Common myeloid progenitor, CD34-positive (primary cell): ENCODE results near the gene MBD5.

Experiments used
- CTCF ChIA-PET: fragments of 350-600 bp; sonication (Branson Sonifier 250); formaldehyde crosslinking; loops from one replicate; lab custom pipeline; 2021; ENCODE audit warnings: antibody characterized with exemption; lab: Charles Lee
- POLR2A ChIA-PET: fragments of 350-600 bp; sonication (Branson Sonifier 250); formaldehyde crosslinking; loops from one replicate; lab custom pipeline; 2021; ENCODE audit warnings: antibody characterized with exemption; lab: Charles Lee
- DNase-seq, 3 donors: peaks; one replicate each; pipeline versions ENCODE4 v3.0.0 to v3.0.0-alpha.2; 2013
- H3K27ac ChIP-seq, 2 experiments: 1 replicate in 1 of 2; 2 replicates in 1 of 2; pipeline ENCODE4 v1.7.0; 2013; ENCODE audit warnings: inconsistent platforms in 2 of 2, low read length in 2 of 2, mild to moderate bottlenecking in 2 of 2, low read depth in 1 of 2, moderate library complexity in 1 of 2; ENCODE audit not compliant: severe bottlenecking in 2 of 2, insufficient read depth in 1 of 2, poor library complexity in 1 of 2
- H3K27me3 ChIP-seq, 5 experiments: replicated peaks in 2 of 5; 1 replicate in 3 of 5; 2 replicates in 2 of 5; pipeline versions ENCODE4 v1.6.1 to v1.7.0; 2013; ENCODE audit warnings: low read length in 4 of 5, mild to moderate bottlenecking in 2 of 5, moderate library complexity in 2 of 5, inconsistent platforms in 1 of 5; ENCODE audit not compliant: insufficient read depth in 5 of 5, control insufficient read depth in 4 of 5
- H3K36me3 ChIP-seq, 4 experiments: 1 replicate in 2 of 4; 2 replicates in 2 of 4; pipeline versions ENCODE4 v1.6.1 to v1.7.0; 2013; ENCODE audit warnings: low read length in 3 of 4, control low read depth in 1 of 4, mild to moderate bottlenecking in 1 of 4; ENCODE audit not compliant: control insufficient read depth in 4 of 4, insufficient read depth in 4 of 4
- H3K4me1 ChIP-seq, 4 experiments: 1 replicate in 3 of 4; 2 replicates in 1 of 4; pipeline versions ENCODE4 v1.6.1 to v1.7.1; 2013; ENCODE audit warnings: low read length in 3 of 4, mild to moderate bottlenecking in 3 of 4, control low read depth in 1 of 4, inconsistent platforms in 1 of 4, moderate library complexity in 1 of 4; ENCODE audit not compliant: control insufficient read depth in 4 of 4, insufficient read depth in 4 of 4; ENCODE audit errors: control extremely low read depth in 1 of 4
- H3K4me3 ChIP-seq, 7 experiments: 1 replicate in 4 of 7; 2 replicates in 3 of 7; pipeline versions ENCODE4 v1.5.1 to v1.7.0; 2013; ENCODE audit warnings: mild to moderate bottlenecking in 7 of 7, low read length in 6 of 7, moderate library complexity in 6 of 7, inconsistent platforms in 2 of 7, low read depth in 2 of 7, control low read depth in 1 of 7; ENCODE audit not compliant: insufficient read depth in 4 of 7, control insufficient read depth in 1 of 7; ENCODE audit errors: extremely low read depth in 1 of 7
- H3K9me3 ChIP-seq, 5 experiments: 1 replicate in 4 of 5; 2 replicates in 1 of 5; pipeline versions ENCODE4 v1.6.1 to v1.7.1; 2013; ENCODE audit warnings: low read length in 4 of 5, mild to moderate bottlenecking in 2 of 5, inconsistent platforms in 1 of 5, low read depth in 1 of 5, moderate library complexity in 1 of 5; ENCODE audit not compliant: control insufficient read depth in 4 of 5, insufficient read depth in 2 of 5; ENCODE audit errors: control extremely low read depth in 1 of 5
- WGBS: methylation state at CpG from one replicate; pipeline ENCODE4 v1.1.5; 2013; ENCODE audit not compliant: insufficient coverage; 5-methylcytosine and 5-hydroxymethylcytosine counted together

The MBD5 gene

GRCh38 chr2:148052687-148053086, 31.8 kb downstream of the MBD5 start:
- Histone ChIP-seq H3K36me3 (peaks cover 2 to 7% (median 3%) of the 10 kb centered on the region in 4 experiments), H3K4me3 (no peak overlapping the region), H3K4me1 (peaks cover 0 to 17% (median 4%) of the 10 kb centered on the region in 4 experiments), H3K27ac (no peak overlapping the region), H3K27me3 (no peaks in the 10 kb centered on the region), H3K9me3 (peaks cover 0 to 3% (median 0%) of the 10 kb centered on the region in 5 experiments)
- ChIA-PET CTCF (interaction anchor here (1.0 kb wide), 1 partner anchor 11 kb away, joined by 3 read pairs; no protein-coding TSS in a partner anchor), POLR2A (interaction anchor here (0.7 kb wide), 1 partner anchor 32 kb away, joined by 6 read pairs; the partner anchor contains the start of gene ORC4)
- WGBS: no CpG with 5 or more reads among the region's 3 CpGs
- no peak for DNase-seq

DNA sequence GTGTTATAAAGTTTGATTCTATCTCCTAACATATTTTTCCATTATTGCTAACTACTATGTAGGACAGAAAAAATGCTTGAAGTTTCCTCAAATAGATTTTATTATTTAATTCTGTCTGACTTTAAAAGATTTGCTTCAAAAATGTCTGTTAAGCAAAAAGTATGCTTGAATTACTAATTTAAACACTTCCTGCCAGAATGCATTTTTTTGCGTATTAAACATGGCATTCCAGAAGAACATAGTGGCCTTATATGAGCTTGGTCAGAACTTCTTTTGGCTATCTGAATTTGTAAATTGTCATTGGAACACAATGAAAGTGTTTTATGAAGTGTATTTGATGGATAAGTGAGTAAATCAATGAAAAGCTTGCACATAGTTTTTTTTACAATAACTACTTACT, 37.8 kb downstream of the MBD5 start:
- Histone ChIP-seq H3K36me3 (peaks cover 2 to 9% (median 3%) of the 10 kb centered on the region in 4 experiments), H3K4me3 (no peak overlapping the region), H3K27ac (no peak overlapping the region), H3K27me3 (no peaks in the 10 kb centered on the region), H3K4me1 (no peaks in the 10 kb centered on the region), H3K9me3 (peaks cover 0 to under 1% (median 0%) of the 10 kb centered on the region in 5 experiments)
- DNase-seq: no peak
- ChIA-PET CTCF (no interaction called here), POLR2A (no interaction called here)
- 100% methylated on average over 1 of the region's 1 CpG for WGBS

- no peak overlapping the region for H3K4me3 ChIP-seq
- DNase-seq: no peak
- ChIA-PET CTCF (no interaction called here), POLR2A (no interaction called here)
- no peaks in the 10 kb centered on the region for H3K27me3 ChIP-seq
- no peaks in the 10 kb centered on the region for H3K4me1 ChIP-seq
- peaks cover 0 to 2% (median 0%) of the 10 kb centered on the region in 4 experiments for H3K36me3 ChIP-seq
- WGBS: no CpG with 5 or more reads among the region's 2 CpGs
- H3K27ac ChIP-seq: no peak overlapping the region
- H3K9me3 ChIP-seq: no peaks in the 10 kb centered on the region
These were observed 42.7 kb downstream of the MBD5 start for GRCh38 chr2:148063633-148064032.

DNA sequence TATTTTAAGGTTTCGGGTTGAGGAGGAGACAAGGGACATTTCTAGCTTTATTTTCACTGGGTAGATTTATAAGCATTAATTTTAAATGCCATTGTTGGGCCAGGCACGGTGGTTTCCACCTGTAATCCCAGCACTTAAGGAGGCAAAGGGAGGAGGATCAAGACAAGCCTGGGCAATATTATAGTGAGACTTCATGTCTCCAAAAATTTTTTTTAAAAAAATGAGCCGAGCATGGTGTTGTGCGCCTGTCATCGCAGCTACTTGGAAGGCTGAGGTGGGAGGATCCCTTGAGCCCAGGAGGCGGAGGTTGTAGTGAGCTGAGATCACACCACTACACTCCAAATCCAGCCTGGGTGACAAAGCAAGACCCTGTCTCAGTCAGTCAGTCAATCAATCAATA, 45.0 kb downstream of the MBD5 start:
- H3K27me3 ChIP-seq: no peaks in the 10 kb centered on the region
- ChIA-PET POLR2A (no interaction called here), CTCF (no interaction called here)
- H3K4me1 ChIP-seq: no peaks in the 10 kb centered on the region
- no peak overlapping the region for H3K4me3 ChIP-seq
- H3K36me3 ChIP-seq: no peaks in the 10 kb centered on the region
- H3K9me3 ChIP-seq: no peaks in the 10 kb centered on the region
- no peak overlapping the region for H3K27ac ChIP-seq
- no peak for DNase-seq
- WGBS: 93% methylated on average over 4 of the region's 6 CpGs

- WGBS: 90% methylated on average over 1 of the region's 1 CpG
- no peak overlapping the region for H3K27ac ChIP-seq
- ChIA-PET POLR2A (no interaction called here), CTCF (interaction anchor here (1.1 to 1.7 kb wide), 3 partner anchors 11 to 16 kb away, joined by 3 read pairs; no protein-coding TSS in a partner anchor)
- no peaks in the 10 kb centered on the region for H3K4me1 ChIP-seq
- no peak for DNase-seq
- H3K36me3 ChIP-seq: no peaks in the 10 kb centered on the region
- no peak overlapping the region for H3K4me3 ChIP-seq
- H3K27me3 ChIP-seq: no peaks in the 10 kb centered on the region
- H3K9me3 ChIP-seq: no peaks in the 10 kb centered on the region
These were observed 46.9 kb downstream of the MBD5 start for GRCh38 chr2:148067801-148068200.

DNA sequence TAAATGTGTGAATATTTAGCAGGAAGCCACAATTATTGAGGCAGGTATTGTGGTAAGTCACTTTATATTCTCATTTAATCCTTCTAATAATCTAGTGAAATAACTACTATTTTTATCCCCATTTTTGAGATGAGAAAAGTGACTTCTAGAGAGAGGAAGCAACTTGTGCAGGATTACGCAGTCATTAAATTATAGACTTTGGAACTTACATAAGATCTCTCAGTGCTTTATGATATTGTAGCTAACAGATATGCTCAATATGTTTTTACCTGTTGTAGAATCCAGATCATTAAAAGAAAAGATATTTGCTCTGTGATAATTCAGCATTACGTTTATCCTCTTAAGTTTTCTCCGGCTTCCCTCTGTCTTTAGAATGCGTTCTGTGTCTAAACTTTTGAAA, 50.5 kb downstream of the MBD5 start:
- Histone ChIP-seq H3K36me3 (no peaks in the 10 kb centered on the region), H3K4me3 (no peak overlapping the region), H3K4me1 (no peaks in the 10 kb centered on the region), H3K9me3 (no peaks in the 10 kb centered on the region), H3K27me3 (no peaks in the 10 kb centered on the region), H3K27ac (no peak overlapping the region)
- 94% methylated on average over 3 of the region's 4 CpGs for WGBS
- no peak for DNase-seq
- ChIA-PET POLR2A (no interaction called here), CTCF (no interaction called here)

- H3K27ac ChIP-seq: no peak overlapping the region
These were observed 75.1 kb downstream of the MBD5 start for GRCh38 chr2:148096012-148096411.

More at GRCh38 chr2:148096012-148096411, 75.1 kb downstream of the MBD5 start:
- Histone ChIP-seq H3K27me3 (no peaks in the 10 kb centered on the region), H3K36me3 (no peaks in the 10 kb centered on the region), H3K4me3 (no peak overlapping the region), H3K4me1 (no peaks in the 10 kb centered on the region), H3K9me3 (no peaks in the 10 kb centered on the region)
- ChIA-PET POLR2A (no interaction called here), CTCF (interaction anchor here (0.5 kb wide), 1 partner anchor 40 kb away, joined by 3 read pairs; no protein-coding TSS in a partner anchor)
- DNase-seq: no peak
